Astrocyte (in vitro differentiated cells and primary cell): Measurements from ENCODE around the gene ADAMTSL2. TPM values are rescaled to one million over a fixed set of nuclear protein-coding genes. Genes with fewer than 3 reads are reported as not detected.

Experiments
- DNase-seq: peaks from one replicate; pipeline ENCODE4 v3.0.0-alpha.2; 2010; ENCODE audit warnings: low read depth
- FAIRE-seq: peaks from 2 replicates; lab custom pipeline; 2011; peaks lifted over from hg19 to GRCh38; lab: Jason Lieb, UNC
- H2AFZ ChIP-seq: 2 replicates; pipeline ENCODE4 v1.6.0; 2012; ENCODE audit warnings: low read depth, low read length, inconsistent platforms
- H3K27ac ChIP-seq: 2 replicates; pipeline ENCODE4 v1.5.1; 2011; ENCODE audit warnings: low read depth, low read length, inconsistent platforms
- H3K27me3 ChIP-seq: 2 replicates; pipeline ENCODE4 v1.6.0; 2011; ENCODE audit warnings: low read length, inconsistent platforms; ENCODE audit not compliant: insufficient read depth
- H3K36me3 ChIP-seq: 2 replicates; pipeline ENCODE4 v1.5.1; 2011; ENCODE audit warnings: low read length, inconsistent platforms; ENCODE audit not compliant: insufficient read depth
- H3K4me1 ChIP-seq: 2 replicates; pipeline ENCODE4 v1.5.1; 2011; ENCODE audit warnings: low read length, inconsistent platforms; ENCODE audit not compliant: insufficient read depth
- H3K4me2 ChIP-seq: 2 replicates; pipeline ENCODE4 v1.6.0; 2012; ENCODE audit warnings: low read length, inconsistent platforms
- H3K4me3 ChIP-seq: 2 replicates; pipeline ENCODE4 v1.5.1; 2011; ENCODE audit warnings: low read depth, mild to moderate bottlenecking, low read length, inconsistent platforms; ENCODE audit not compliant: insufficient read depth
- H3K79me2 ChIP-seq: 2 replicates; pipeline ENCODE4 v1.6.0; 2012; ENCODE audit warnings: mild to moderate bottlenecking, low read length, inconsistent platforms; ENCODE audit not compliant: insufficient read depth
- H3K9ac ChIP-seq: 2 replicates; pipeline ENCODE4 v1.6.0; 2012; ENCODE audit warnings: mild to moderate bottlenecking, low read length, inconsistent platforms
- H3K9me3 ChIP-seq: 2 replicates; pipeline ENCODE4 v1.5.1; 2012; ENCODE audit warnings: low read depth, mild to moderate bottlenecking, low read length, inconsistent platforms; ENCODE audit not compliant: insufficient read depth
- H4K20me1 ChIP-seq: 2 replicates; pipeline ENCODE4 v1.6.0; 2012; ENCODE audit warnings: low read length, inconsistent platforms; ENCODE audit not compliant: insufficient read depth
- H3K27ac Mint-ChIP-seq: one replicate; pipeline ENCODE4 v1.8.0; 2021; ENCODE audit warnings: mild to moderate bottlenecking, mixed read lengths; ENCODE audit not compliant: unreplicated experiment
- H3K27me3 Mint-ChIP-seq: one replicate; pipeline ENCODE4 v1.8.0; 2021; ENCODE audit warnings: low read depth, mixed read lengths; ENCODE audit not compliant: unreplicated experiment
- H3K36me3 Mint-ChIP-seq: one replicate; pipeline ENCODE4 v1.8.0; 2021; ENCODE audit warnings: low read depth, mixed read lengths; ENCODE audit not compliant: unreplicated experiment
- H3K4me1 Mint-ChIP-seq: one replicate; pipeline ENCODE4 v1.8.0; 2021; ENCODE audit warnings: low read depth, mixed read lengths; ENCODE audit not compliant: unreplicated experiment
- H3K4me3 Mint-ChIP-seq: one replicate; pipeline ENCODE4 v1.8.0; 2021; ENCODE audit warnings: mild to moderate bottlenecking, moderate library complexity, mixed read lengths; ENCODE audit not compliant: unreplicated experiment
- H3K9me3 Mint-ChIP-seq: one replicate; pipeline ENCODE4 v1.8.0; 2021; ENCODE audit warnings: mild to moderate bottlenecking, mixed read lengths; ENCODE audit not compliant: unreplicated experiment
- EZH2 ChIP-seq: IDR thresholded peaks from 2 replicates; pipeline ENCODE4 v1.6.1; 2012; ENCODE audit warnings: mild to moderate bottlenecking, low read length, inconsistent platforms; ENCODE audit not compliant: insufficient read depth
- total RNA-seq: library from RNA; stranded (reverse); gene quantifications from 2 replicates; pipeline ENCODE4 v1.2.1, GENCODE V29; 2021
- TF ChIP-seq, protein P1 (sequence below): IDR thresholded peaks from 2 replicates; pipeline ENCODE4 v1.5.1; 2011; ENCODE audit warnings: low read depth, mild to moderate bottlenecking, inconsistent platforms, low read length, moderate library complexity; ENCODE audit not compliant: insufficient read depth

ADAMTSL2 gene
- total RNA-seq, 1 donor from 2014 or later, result 0.52 TPM

DNA sequence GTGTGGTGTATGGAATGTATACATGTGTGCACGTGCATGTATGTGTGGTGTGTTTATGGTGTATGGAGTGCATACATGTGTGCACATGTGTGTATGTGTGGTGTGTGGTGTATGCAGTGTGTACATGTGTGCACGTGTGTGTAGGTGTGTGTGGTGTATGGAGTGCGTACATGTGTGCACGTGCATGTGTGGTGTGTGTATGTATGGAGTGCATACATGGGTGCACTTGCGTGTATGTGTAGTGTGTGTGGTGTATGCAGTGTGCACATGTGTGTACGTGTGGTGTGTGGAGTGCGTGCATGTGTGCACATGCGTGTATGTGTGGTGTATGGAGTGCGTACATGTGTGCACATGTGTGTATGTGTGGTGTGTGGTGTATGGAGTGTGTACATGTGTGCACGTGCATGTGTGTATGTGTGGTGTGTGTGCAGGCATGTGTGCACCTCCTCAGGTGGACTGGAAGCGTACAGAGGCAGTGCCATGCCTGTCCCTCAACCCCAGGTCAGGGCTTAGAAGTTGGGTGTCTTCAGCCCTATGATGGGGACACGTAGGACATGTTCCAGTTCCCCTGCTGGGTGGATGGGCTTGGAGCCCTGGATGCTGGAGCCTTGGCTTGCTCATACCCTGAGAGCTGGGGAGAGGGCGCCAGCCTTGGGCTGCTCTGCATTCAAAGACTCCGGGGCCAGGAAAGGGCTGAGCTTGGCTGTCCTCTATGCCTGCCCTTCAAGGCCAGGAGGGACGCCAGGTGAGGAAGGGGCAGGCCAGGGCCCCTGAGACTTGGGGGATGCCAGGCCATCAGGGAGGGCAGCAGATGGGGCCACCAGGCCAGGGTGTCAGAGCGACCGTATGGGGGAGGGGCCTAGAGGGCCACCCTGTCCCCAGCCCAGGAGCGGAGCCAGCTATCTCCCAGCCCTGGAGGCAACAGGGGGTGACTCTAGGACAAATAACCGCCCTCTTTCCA lies 22.0 kb upstream of the ADAMTSL2 start:
- Mint-ChIP-seq H3K4me3 (no peak overlapping the region), H3K9me3 (no peaks in the 10 kb centered on the region), H3K27me3 (peaks cover 18% of the 10 kb centered on the region), H3K4me1 (peaks cover 7% of the 10 kb centered on the region), H3K27ac (no peak overlapping the region), H3K36me3 (no peaks in the 10 kb centered on the region)
- Histone ChIP-seq H3K9ac (no peak overlapping the region), H3K9me3 (no peaks in the 10 kb centered on the region), H4K20me1 (no peaks in the 10 kb centered on the region), H3K4me3 (no peak overlapping the region), H3K4me1 (peaks cover 11% of the 10 kb centered on the region), H3K27ac (no peak overlapping the region), H3K4me2 (no peak overlapping the region), H3K36me3 (no peaks in the 10 kb centered on the region), H3K27me3 (peaks cover 4% of the 10 kb centered on the region), H2AFZ (no peak overlapping the region), H3K79me2 (no peaks in the 10 kb centered on the region)
- FAIRE-seq, result no peak
- TF ChIP-seq, protein P1, sequence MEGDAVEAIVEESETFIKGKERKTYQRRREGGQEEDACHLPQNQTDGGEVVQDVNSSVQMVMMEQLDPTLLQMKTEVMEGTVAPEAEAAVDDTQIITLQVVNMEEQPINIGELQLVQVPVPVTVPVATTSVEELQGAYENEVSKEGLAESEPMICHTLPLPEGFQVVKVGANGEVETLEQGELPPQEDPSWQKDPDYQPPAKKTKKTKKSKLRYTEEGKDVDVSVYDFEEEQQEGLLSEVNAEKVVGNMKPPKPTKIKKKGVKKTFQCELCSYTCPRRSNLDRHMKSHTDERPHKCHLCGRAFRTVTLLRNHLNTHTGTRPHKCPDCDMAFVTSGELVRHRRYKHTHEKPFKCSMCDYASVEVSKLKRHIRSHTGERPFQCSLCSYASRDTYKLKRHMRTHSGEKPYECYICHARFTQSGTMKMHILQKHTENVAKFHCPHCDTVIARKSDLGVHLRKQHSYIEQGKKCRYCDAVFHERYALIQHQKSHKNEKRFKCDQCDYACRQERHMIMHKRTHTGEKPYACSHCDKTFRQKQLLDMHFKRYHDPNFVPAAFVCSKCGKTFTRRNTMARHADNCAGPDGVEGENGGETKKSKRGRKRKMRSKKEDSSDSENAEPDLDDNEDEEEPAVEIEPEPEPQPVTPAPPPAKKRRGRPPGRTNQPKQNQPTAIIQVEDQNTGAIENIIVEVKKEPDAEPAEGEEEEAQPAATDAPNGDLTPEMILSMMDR, result no peak
- TF ChIP-seq EZH2, result no peak
- no peak for DNase-seq

DNA sequence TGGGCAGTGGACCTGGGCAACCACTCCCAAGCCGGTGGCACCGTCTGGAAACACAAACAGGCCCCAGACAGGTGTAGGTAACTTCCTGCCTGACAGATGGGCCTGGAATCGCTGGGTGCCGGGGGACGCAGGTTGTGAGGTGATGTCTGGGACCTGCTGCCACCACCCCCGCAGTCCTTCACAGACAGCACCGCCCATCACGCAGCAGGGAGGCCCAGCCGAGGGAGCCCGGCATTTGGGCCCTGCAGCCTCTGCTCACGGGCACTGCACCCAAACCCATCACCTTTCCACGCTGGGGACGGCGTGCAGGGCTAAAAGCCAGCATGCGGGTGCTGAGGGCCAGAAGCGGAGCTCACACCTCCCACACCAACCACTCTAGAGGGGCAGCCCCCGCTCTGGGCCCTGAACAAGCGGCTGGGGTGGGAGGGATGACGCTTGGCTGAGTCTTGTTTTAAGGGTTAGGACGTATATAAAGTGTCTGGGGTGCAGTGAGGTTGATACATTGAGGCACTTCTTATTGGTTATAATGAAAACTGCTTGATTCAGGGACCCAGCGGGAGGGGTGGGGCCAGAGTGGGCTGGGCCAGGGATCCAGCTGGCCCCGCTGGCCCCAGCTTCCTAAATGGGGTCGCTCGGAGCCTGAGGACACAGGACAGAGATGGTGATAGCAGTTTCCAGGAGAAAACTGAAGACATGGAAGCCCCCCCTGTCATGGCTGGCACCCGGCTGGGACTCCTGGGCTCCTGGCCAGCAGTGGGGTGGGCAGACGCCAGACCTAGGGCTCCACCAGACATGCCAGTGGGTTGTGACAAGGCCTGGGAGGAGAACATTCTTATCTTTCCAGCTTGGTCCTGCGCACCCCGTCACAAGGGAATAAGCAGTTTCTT lies 21.0 kb upstream of the ADAMTSL2 start:
- no peaks in the 10 kb centered on the region for H3K79me2 ChIP-seq
- Mint-ChIP-seq H3K27me3 (peaks cover 17% of the 10 kb centered on the region), H3K4me1 (peaks cover 7% of the 10 kb centered on the region), H3K4me3 (no peak overlapping the region), H3K36me3 (no peaks in the 10 kb centered on the region), H3K9me3 (no peaks in the 10 kb centered on the region), H3K27ac (no peak overlapping the region)
- no peaks in the 10 kb centered on the region for H3K36me3 ChIP-seq
- no peaks in the 10 kb centered on the region for H4K20me1 ChIP-seq
- no peak for DNase-seq
- no peaks in the 10 kb centered on the region for H3K9me3 ChIP-seq
- TF ChIP-seq EZH2, result no peak
- TF ChIP-seq, protein P1, result no peak
- no peak overlapping the region for H3K27ac ChIP-seq
- no peak overlapping the region for H3K9ac ChIP-seq
- no peak overlapping the region for H3K4me2 ChIP-seq
- peaks cover 11% of the 10 kb centered on the region for H3K4me1 ChIP-seq
- FAIRE-seq, result no peak
- H2AFZ ChIP-seq, result no peak overlapping the region
- H3K4me3 ChIP-seq, result no peak overlapping the region
- H3K27me3 ChIP-seq, result peaks cover 4% of the 10 kb centered on the region
